ENCODE results near the gene ORAI3.

GRCh38 chr16:30998852-30999761, 50.2 kb downstream of the ORAI3 start:
- no peak for TF ChIP-seq REST (IDR thresholded peaks at IDR 0.05; ENCODE audit: insufficient read depth in 1 of 2, low read depth in 2 of 2, low read length in 2 of 2)
- no peak for TF ChIP-seq POLR2AphosphoS5 (IDR thresholded peaks at IDR 0.05; ENCODE audit: low read depth, low read length)
- TF ChIP-seq TAF1 (IDR thresholded peaks at IDR 0.05; ENCODE audit: borderline replicate concordance, insufficient read depth, low read length) = no peak

All from PFSK-1 (cell line).